Stimulated activated naive CD8-positive, alpha-beta T cell treated with anti-CD3 and anti-CD28 coated beads, Interleukin-15, Interleukin-2, amounts not matched to agents 100 ng/mL and 50 ng/mL, for 24 hours (primary cell): ENCODE results near the gene TLCD3A.
"Not testable (repeated sequence)": the region's sequence is repeated elsewhere in the genome, so short reads cannot be mapped to it uniquely, and the experiment has no call there.

Experiments
- H3K27ac Mint-ChIP-seq: one replicate; pipeline ENCODE4 v1.8.0; 2021; ENCODE audit warnings: mild to moderate bottlenecking, mixed read lengths
- H3K27me3 Mint-ChIP-seq: one replicate; pipeline ENCODE4 v1.8.0; 2021; ENCODE audit warnings: mixed read lengths
- H3K36me3 Mint-ChIP-seq: one replicate; pipeline ENCODE4 v1.8.0; 2021; ENCODE audit warnings: low read depth, mixed read lengths
- H3K4me1 Mint-ChIP-seq: one replicate; pipeline ENCODE4 v1.8.0; 2021; ENCODE audit warnings: low read depth, mixed read lengths
- H3K4me3 Mint-ChIP-seq: one replicate; pipeline ENCODE4 v1.8.0; 2021; ENCODE audit warnings: mild to moderate bottlenecking, mixed read lengths
- H3K9me3 Mint-ChIP-seq: one replicate; pipeline ENCODE4 v1.8.0; 2021; ENCODE audit warnings: mixed read lengths

Gene TLCD3A

GRCh38 chr17:732067-732901 is at the start of gene TLCD3A:
TLCD3A (plus strand) TSS chr17:732596; CDS start chr17:732648, 52 bp downstream.
- Mint-ChIP-seq H3K27me3 (peaks cover 5% of the 10 kb centered on the region), H3K27ac (peak within 1 kb of the TSS; percentile 93), H3K4me1 (peaks cover 38% of the 10 kb centered on the region), H3K36me3 (peaks cover 33% of the 10 kb centered on the region), H3K9me3 (no peaks in the 10 kb centered on the region), H3K4me3 (peak within 1 kb of the TSS; percentile 92)

GRCh38 chr17:683040-683439 is 49.4 kb upstream of the TLCD3A start:
- H3K27me3 Mint-ChIP-seq: no peaks in the 10 kb centered on the region
- peaks cover 24% of the 10 kb centered on the region for H3K4me1 Mint-ChIP-seq
- H3K9me3 Mint-ChIP-seq: no peaks in the 10 kb centered on the region
- peak overlapping the region; percentile 51 for H3K27ac Mint-ChIP-seq
- no peak overlapping the region for H3K4me3 Mint-ChIP-seq
- peaks cover 40% of the 10 kb centered on the region for H3K36me3 Mint-ChIP-seq

DNA sequence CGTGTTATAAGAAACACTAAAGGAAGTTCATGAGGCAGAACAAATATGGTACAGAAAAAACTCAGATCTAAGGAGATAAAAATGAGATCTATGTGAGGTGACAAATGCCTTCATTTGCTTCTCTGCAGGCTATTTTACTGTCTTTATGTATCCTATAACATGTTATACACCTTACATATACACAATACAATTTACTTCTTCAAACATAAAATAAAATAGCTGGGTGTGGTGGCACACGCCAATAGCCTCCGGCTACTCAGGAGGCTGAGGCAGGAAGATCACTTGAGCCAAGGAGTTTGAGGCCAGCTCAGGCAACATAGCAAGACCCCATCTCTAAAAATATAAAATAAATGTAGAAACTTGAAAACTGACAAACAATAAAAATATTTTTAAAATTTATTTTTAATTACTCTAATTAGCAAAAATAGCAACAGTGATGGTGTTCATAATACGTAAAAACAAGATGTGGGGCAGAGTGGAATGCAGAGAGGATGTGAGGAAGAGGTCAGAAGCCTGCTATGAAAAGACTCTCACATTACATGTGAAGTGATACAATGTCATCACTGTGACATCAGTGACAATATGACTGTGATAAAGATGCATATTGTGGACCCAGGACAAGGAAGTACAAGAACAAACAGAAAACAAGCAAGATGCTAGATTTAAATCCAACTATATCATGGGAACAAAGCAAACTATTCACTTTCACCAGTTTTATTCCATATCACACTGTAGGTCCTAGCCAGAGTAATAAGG is 48.7 kb upstream of the TLCD3A start:
- H3K4me3 Mint-ChIP-seq: no peak overlapping the region
- H3K36me3 Mint-ChIP-seq: peaks cover 47% of the 10 kb centered on the region
- no peaks in the 10 kb centered on the region for H3K27me3 Mint-ChIP-seq
- no peaks in the 10 kb centered on the region for H3K9me3 Mint-ChIP-seq
- H3K27ac Mint-ChIP-seq: no peak overlapping the region
- H3K4me1 Mint-ChIP-seq: peaks cover 24% of the 10 kb centered on the region

- Mint-ChIP-seq H3K4me3 (no peak overlapping the region), H3K9me3 (no peaks in the 10 kb centered on the region), H3K36me3 (peaks cover 51% of the 10 kb centered on the region), H3K27me3 (no peaks in the 10 kb centered on the region), H3K4me1 (peaks cover 24% of the 10 kb centered on the region), H3K27ac (no peak overlapping the region)
These were observed 47.4 kb upstream of the TLCD3A start for GRCh38 chr17:685006-685405.

- no peak overlapping the region for H3K4me3 Mint-ChIP-seq
- H3K27ac Mint-ChIP-seq: no peak overlapping the region
- H3K36me3 Mint-ChIP-seq: peaks cover 54% of the 10 kb centered on the region
- H3K27me3 Mint-ChIP-seq: no peaks in the 10 kb centered on the region
- no peaks in the 10 kb centered on the region for H3K9me3 Mint-ChIP-seq
- H3K4me1 Mint-ChIP-seq: peaks cover 4% of the 10 kb centered on the region
These were observed 44.1 kb upstream of the TLCD3A start for GRCh38 chr17:688100-688989.

DNA sequence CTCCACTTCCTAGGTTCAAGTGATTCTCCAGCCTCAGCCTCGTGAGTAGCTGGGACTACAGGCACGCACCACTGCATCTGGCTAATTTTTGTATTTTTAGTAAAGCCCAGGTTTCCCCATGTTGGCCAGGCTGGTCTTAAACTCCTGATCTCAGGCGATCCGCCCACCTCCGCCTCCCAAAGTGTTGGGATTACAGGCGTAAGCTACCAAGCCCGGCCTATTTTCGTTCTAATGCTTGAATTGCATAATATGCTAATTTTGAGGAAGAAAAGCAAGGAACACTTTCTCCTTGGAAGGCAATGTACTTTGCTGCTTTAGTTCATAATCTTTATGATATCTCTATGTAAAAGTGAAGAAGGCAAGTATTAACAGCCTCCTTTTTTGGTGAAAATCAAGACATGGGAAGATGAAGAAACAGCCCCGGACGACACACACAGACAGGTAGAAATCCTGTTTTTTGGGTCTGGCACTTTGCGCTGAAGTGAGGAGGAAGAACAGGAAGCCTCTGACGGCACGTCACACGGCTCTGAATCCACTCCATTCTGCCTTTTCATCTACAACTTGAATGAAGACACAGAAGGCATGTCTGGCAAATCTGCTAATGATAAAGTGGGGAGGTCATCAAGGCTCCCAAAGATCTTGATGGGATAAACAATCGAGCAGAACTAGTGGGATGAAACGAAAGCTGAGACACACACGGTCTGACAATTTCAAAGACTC is 42.7 kb upstream of the TLCD3A start:
- H3K27ac Mint-ChIP-seq: no peak overlapping the region
- no peaks in the 10 kb centered on the region for H3K4me1 Mint-ChIP-seq
- no peaks in the 10 kb centered on the region for H3K27me3 Mint-ChIP-seq
- H3K36me3 Mint-ChIP-seq: peaks cover 54% of the 10 kb centered on the region
- H3K4me3 Mint-ChIP-seq: no peak overlapping the region
- no peaks in the 10 kb centered on the region for H3K9me3 Mint-ChIP-seq

- no peaks in the 10 kb centered on the region for H3K4me1 Mint-ChIP-seq
These were observed 42.0 kb upstream of the TLCD3A start for GRCh38 chr17:690361-690760.

GRCh38 chr17:691423-691822 is 41.0 kb upstream of the TLCD3A start:
- no peaks in the 10 kb centered on the region for H3K4me1 Mint-ChIP-seq
- H3K27me3 Mint-ChIP-seq: no peaks in the 10 kb centered on the region
- H3K36me3 Mint-ChIP-seq: peaks cover 58% of the 10 kb centered on the region

More at GRCh38 chr17:690361-690760, 42.0 kb upstream of the TLCD3A start:
- H3K27ac Mint-ChIP-seq: no peak overlapping the region
- H3K27me3 Mint-ChIP-seq: no peaks in the 10 kb centered on the region
- no peak overlapping the region for H3K4me3 Mint-ChIP-seq
- no peaks in the 10 kb centered on the region for H3K9me3 Mint-ChIP-seq
- peaks cover 54% of the 10 kb centered on the region for H3K36me3 Mint-ChIP-seq

GRCh38 chr17:692116-692515 is 40.3 kb upstream of the TLCD3A start:
- peaks cover 64% of the 10 kb centered on the region for H3K36me3 Mint-ChIP-seq
- H3K9me3 Mint-ChIP-seq: no peaks in the 10 kb centered on the region
- H3K27ac Mint-ChIP-seq: no peak overlapping the region
- no peaks in the 10 kb centered on the region for H3K27me3 Mint-ChIP-seq
- H3K4me3 Mint-ChIP-seq: no peak overlapping the region
- H3K4me1 Mint-ChIP-seq: no peaks in the 10 kb centered on the region

More at GRCh38 chr17:691423-691822, 41.0 kb upstream of the TLCD3A start:
- Mint-ChIP-seq H3K27ac (no peak overlapping the region), H3K9me3 (no peaks in the 10 kb centered on the region), H3K4me3 (no peak overlapping the region)

- H3K4me1 Mint-ChIP-seq: no peaks in the 10 kb centered on the region
- H3K36me3 Mint-ChIP-seq: peaks cover 57% of the 10 kb centered on the region
- no peak overlapping the region for H3K4me3 Mint-ChIP-seq
- no peak overlapping the region for H3K27ac Mint-ChIP-seq
- H3K9me3 Mint-ChIP-seq: no peaks in the 10 kb centered on the region
- no peaks in the 10 kb centered on the region for H3K27me3 Mint-ChIP-seq
These were observed 38.4 kb upstream of the TLCD3A start for GRCh38 chr17:693791-694638.

- Mint-ChIP-seq H3K27ac (no peak overlapping the region), H3K4me1 (no peaks in the 10 kb centered on the region), H3K27me3 (no peaks in the 10 kb centered on the region), H3K36me3 (peaks cover 50% of the 10 kb centered on the region), H3K4me3 (no peak overlapping the region), H3K9me3 (no peaks in the 10 kb centered on the region)
These were observed 36.0 kb upstream of the TLCD3A start for GRCh38 chr17:696369-696768.

GRCh38 chr17:697682-698081 is 34.7 kb upstream of the TLCD3A start:
- Mint-ChIP-seq H3K9me3 (no peaks in the 10 kb centered on the region), H3K36me3 (peaks cover 41% of the 10 kb centered on the region), H3K4me3 (no peak overlapping the region), H3K27ac (no peak overlapping the region), H3K27me3 (no peaks in the 10 kb centered on the region), H3K4me1 (no peaks in the 10 kb centered on the region)

DNA sequence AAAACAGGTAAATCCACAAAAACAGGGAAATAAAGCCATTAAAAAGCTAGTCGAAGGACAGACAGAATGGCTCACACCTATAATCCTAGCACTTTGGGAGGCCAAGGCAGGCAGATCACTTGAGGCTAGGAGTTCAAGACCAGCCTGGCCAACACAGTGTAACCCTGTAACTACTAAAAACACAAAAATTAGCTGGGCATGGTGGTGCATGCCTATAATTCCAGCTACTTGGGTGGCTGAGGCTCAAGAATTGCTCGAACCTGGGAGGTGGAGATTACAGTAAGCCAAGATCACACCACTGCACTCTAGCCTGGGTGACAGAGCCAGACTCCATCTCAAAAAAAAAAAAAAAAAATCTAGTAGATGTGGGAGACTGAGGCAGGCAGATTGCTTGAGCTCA is 34.3 kb upstream of the TLCD3A start:
- H3K27ac Mint-ChIP-seq, H3K4me3 Mint-ChIP-seq, H3K27me3 Mint-ChIP-seq, H3K9me3 Mint-ChIP-seq, H3K4me1 Mint-ChIP-seq: not testable (repeated sequence)
- peaks cover 41% of the 10 kb centered on the region for H3K36me3 Mint-ChIP-seq
